ENCODE results near the gene MAP4K3.
"Not testable (repeated sequence)": the region's sequence is repeated elsewhere in the genome, so short reads cannot be mapped to it uniquely, and the experiment has no call there.

The MAP4K3 gene

DNA sequence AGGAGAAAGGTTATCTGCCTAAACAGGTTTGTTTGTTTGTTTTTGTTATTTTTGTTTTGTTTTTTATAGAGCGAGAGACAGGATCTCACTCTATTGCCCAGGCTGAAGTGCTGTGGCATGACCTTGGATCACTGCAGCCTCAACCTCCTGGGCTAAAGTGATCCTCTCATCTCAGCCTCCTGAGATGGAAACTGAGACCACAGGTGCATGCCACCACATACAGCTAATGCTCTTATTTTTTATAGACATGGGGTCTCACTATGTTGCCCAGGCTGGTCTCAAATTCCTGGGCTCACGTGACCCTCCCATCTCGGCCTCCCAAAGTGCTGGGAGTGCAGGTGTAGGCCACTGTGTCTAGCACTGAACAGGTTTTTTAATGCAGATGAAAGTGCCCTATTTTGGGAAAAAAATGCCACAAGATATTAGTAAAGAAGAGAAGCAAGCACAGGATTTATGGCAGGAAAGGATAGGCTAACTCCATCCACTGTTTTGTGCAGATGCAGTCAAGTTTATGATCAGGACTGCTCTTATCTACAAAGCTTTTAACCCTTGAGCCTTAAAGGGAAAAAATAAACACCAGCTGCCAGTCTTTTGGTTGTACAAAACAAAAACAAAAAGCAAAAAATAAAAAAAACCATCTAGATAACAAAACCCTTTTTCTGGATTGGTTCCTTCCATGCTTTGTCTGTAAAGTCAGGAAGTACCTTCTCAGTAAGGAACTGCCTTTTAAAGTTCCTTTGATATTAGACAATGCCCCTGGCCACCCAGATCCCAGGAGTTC is 29.4 kb downstream of the MAP4K3 start:
- DNase-seq, result no peak

DNA sequence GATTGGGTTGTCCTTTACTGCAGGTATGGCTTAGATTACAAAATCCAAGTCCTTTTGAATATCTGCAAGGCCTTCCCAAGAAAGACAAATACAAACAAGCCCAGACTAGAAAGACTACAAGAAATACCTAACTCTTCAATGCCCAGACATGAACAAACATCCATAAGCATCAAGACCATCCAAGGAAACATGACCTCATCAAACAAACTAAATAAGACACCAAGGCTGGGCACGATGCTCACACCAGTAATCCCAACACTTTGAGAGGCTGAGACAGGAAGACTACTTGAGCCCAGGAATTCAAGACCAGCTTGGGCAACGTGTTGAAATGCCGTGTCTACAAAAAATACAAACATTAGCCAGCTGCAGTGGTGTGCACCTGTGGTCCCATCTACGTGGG is 31.7 kb downstream of the MAP4K3 start:
- DNase-seq, result no peak

DNA sequence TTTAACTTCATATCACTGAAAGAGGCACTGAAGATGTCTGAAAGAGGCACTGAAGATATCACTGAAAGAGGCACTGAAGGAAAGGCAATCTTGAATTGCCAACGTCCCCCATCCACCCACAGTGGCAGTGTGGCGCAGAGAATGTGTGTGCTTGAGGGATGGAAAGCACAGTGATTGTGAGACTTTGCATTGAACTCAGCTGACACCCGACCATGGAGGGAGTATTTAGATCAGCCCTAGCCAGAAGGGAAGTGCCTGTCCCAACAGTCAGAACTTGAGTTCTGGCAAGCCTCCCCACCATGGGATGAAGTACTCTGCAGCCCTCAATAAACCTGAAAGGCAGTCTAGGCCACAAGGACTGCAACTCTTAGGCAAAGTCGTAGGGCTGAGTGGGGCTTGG is 33.8 kb downstream of the MAP4K3 start:
- DNase-seq, result no peak

GRCh38 chr2:39401319-39401718 is 35.8 kb downstream of the MAP4K3 start:
- no peak for DNase-seq

DNA sequence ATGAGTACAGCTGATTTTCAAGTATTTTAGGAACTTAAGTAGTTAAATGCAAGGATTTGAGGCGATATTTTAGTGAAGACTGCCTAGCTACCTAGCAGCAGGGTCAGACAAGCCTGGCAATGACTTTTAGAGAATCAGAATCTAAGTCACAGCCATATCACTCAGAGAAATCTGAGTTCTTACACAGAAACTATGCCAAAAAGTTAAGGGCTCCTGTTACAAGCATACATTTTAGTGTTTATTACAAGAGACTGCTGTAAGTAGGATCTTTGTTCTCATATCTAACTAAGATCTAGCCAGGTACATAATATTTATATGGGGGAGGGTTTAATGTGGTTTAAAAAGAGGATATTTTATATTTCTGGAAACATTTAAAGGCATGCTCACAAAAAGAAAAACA is 37.5 kb downstream of the MAP4K3 start:
- DNase-seq, result no peak

DNA sequence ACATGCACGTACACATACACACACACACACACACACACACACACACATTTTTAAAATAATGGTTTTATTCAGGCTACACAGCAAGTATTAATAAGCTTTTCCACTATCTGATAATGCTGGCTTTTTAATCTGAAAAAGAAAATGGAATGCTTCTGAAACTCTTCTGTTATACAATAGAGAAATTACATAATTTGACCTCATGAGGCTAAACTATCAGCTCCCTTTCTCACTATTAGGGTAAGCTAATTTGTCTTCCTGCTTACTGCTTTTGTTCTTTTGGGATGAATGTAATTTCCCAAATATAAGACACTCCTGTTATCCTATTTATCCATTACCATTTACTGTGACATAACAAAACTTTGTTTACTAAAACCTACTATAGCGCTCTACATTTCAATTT is 41.8 kb downstream of the MAP4K3 start:
- no peak for DNase-seq

DNA sequence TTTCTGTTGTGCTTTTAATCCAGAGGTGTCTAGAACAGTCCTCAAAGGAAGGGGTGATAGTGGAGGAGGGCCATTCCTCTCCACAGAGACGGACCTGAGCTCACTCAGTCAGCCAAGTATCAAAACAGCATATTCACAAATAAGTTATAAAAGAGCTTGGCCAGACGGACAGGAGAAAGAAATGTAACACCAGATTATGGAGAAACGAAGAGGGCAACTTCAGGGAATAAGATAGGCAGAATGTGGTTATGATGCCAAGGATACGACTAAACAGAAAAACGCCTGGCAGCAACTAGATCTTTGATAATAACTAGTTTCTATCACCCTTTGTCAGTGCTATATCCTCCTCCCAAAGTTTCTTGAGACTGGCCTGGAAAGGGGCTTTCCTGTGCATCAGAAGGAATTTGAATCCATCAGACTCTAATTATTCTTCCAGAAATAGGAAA is 42.5 kb downstream of the MAP4K3 start:
- no peak for DNase-seq

DNA sequence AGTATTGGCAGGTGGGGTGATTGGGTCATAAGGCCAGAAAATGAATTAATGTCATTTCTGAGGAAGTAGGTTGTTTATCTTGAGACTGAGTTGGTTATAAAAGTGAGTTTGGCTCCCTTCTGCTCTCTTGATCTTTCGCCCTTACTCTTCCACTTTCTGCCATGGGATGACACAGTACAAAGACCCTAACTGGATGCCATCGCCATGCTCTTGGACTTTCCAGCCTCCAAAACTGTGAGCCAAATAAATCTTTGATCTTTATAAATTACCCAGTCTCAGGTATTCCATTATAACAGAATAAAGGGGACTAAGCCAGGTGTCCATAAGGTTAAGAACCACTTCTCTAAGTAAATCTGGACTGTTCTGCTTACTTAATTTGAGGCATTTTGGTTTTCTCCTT is 44.4 kb downstream of the MAP4K3 start:
- no peak for DNase-seq

GRCh38 chr2:39390216-39390615 is 46.9 kb downstream of the MAP4K3 start:
- DNase-seq, result no peak

GRCh38 chr2:39386064-39386463 is 51.0 kb downstream of the MAP4K3 start:
- DNase-seq, result no peak

- DNase-seq, result no peak
Observed at GRCh38 chr2:39385172-39385571, 51.9 kb downstream of the MAP4K3 start.

DNA sequence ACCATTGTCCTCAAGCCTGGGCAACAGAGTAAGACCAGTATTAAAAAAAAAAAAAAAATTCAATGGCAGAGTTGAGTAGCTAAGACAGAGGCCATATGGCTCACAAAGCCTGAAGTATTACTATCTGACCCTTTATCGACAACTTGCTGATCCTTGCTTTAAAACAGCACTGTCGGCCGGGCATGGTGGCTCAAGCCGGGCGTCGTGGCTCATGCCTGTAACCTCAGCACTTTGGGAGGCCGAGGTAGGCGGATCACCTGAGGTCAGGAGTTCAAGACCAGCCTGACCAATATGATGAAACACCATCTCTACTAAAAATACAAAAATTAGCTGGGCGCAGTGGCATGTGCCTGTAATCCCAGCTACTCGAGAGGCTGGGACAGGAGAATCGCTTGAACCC is 53.0 kb downstream of the MAP4K3 start:
- not testable (repeated sequence) for DNase-seq

DNA sequence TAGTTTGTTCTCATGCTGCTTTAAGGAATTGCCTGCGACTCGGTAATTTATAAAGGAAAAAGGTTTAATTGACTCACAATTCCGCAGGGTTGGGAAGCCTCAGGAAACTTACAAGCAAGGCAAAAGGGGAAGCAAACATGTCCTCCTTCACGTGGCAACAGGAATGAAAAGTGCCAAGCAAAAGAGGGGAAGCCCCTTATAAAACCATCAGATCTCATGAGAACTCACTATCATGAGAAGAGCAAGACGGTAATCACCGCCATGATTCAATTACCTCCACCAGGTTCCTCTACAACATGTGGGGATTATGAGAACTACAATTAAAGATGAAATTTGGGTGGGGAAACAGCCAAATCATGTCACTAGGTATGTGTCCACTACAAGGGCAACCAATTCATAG is 53.9 kb downstream of the MAP4K3 start:
- no peak for DNase-seq

GRCh38 chr2:39381653-39382052 is 55.4 kb downstream of the MAP4K3 start:
- no peak for DNase-seq

GRCh38 chr2:39380525-39381150 is 56.4 kb downstream of the MAP4K3 start:
- no peak for DNase-seq

DNA sequence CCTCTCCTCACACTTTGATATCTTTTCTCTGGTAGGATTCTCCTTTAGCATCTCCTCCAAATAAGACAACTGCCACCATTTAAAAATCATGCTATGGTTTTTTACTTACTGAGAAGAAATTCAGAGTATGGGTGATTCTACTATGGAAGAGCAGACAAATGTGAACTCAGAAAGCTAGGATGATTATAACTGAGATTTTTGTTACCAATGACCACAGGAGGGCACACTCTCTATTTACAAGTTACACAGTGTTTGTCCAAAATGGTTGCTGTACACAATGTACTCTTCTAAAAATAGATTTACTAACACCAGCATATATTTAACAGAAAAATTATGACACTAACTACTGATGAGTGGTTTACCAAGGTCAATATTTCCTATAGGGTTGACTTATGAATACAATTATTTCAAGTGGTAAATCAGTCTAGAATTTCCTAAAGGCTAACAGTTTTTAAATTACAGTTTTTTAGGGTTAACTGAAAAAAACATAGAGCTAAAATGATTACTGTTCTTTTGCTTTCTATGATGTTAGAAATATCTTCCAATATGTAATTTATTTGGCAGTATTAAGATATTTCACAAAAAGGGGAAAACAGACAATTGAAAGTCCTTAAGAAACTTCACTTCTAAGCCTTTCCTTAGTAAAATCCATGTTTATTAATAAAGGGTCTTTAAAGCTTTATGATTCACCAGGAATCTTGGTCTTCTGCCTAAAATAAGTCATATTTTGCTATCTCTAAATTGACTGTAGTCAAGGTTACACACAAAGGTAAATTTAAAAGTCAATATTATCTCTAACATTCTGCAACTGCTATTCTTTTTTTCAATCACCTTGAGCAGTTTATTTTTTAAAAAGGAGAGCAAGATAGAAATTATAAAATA is 57.2 kb downstream of the MAP4K3 start:
- no peak for DNase-seq

DNA sequence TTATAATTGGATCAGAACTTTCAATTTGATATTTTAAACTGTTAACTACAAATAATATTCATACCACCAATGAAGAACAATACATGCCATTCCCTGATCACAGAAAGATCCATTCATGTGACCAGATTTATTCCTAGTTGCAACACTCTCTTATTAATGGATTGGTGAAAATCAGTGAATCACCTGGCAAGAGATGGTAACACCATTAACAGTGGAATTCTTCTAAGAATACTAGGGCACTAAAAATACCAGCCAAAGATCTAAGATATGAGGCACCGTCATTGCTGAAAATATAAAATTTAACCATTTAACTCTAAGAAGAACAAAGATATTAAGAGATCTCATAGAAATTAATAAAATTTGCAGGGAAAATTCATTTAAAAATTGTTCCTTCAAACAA is 58.1 kb downstream of the MAP4K3 start:
- DNase-seq, result no peak

DNA sequence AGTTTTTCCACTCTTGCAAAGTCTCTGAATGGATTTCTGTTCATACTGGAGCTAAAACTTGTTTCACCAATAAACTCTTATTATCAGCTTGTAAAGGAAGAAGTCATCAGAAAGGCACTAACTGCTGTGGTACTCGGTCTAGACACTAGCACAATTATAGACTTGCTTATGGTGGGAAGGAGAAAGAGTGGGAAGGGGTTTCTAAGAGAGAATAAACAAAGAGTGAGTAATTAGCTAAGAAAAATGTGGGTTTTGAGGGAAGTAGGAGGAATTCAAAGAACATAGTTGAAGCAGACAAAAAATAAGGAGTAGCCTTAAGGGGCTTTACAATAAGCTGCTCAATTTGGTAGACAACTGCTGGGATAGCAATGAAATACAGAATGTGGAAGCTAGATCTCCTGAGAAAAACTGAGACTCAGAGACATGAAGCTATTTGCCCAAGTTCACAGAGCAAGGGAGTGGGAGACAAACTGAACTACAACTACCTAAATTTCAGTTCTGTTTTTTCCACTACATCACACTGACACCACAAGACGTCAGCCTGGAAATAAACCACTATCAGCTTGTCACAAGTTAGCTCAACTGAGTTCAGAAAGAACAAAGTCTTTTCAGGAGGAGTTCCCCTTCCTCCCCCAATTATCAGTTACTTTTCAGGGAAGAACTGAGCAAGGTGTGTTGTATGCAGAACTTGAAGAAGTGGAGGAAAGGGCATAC is 59.7 kb downstream of the MAP4K3 start:
- DNase-seq, result no peak

GRCh38 chr2:39375917-39376316 is 61.2 kb downstream of the MAP4K3 start:
- DNase-seq, result no peak

GRCh38 chr2:39373181-39373802 is 63.8 kb downstream of the MAP4K3 start:
- DNase-seq, result no peak

DNA sequence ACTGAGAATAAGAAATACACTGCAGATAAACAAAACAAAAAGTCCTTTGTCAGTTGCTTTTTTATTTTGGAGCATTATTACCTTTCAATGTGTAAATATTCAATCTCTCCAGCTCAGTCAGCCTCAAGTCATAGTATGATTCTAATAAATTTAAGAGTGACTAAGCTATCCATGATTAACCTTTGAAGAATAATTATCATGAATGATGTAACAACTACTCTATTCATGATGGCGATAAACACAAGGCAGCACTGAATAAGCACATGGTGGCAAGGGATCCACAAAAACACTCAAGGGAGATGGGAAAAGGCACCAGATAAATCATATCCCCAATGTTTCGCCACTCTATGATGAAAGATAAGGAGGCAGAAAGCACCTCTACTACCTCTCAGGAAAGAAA is 67.0 kb downstream of the MAP4K3 start:
- DNase-seq, result no peak

GRCh38 chr2:39368846-39369245 is 68.2 kb downstream of the MAP4K3 start:
- no peak for DNase-seq

GRCh38 chr2:39368376-39368775 is 68.7 kb downstream of the MAP4K3 start:
- DNase-seq, result no peak
